GM11168 (cell line): Measurements from ENCODE around the gene ARHGEF5.
"Not testable (repeated sequence)": the region's sequence is repeated elsewhere in the genome, so short reads cannot be mapped to it uniquely, and the experiment has no call there.

Experiments
- in situ Hi-C: fragments of 300-500 bp; cut with MboI; formaldehyde crosslinking; loops from one replicate; pipeline ENCODE4 v1.12.0; 2022; ENCODE audit warnings: low sequenced_read_pairs; ENCODE audit not compliant: unreplicated experiment

ARHGEF5 gene

GRCh38 chr7:144355176-144355822 lies at the start of gene ARHGEF5:
TSS of gene ARHGEF5 (plus strand) at chr7:144355402. CDS start at chr7:144362670, 7,268 bp downstream.
- in situ Hi-C loops = not testable (repeated sequence)

- in situ Hi-C loops = not testable (repeated sequence)
These were observed 45.5 kb upstream of the ARHGEF5 start for GRCh38 chr7:144309702-144310101.

- in situ Hi-C loops = not testable (repeated sequence)
These were observed 44.0 kb upstream of the ARHGEF5 start for GRCh38 chr7:144311218-144311617.

GRCh38 chr7:144311872-144312469 lies 43.2 kb upstream of the ARHGEF5 start, which contains the start of gene OR2A1:
TSS of gene OR2A1 (plus strand) at chr7:144312419. CDS start at chr7:144318125, 5,706 bp downstream.
- in situ Hi-C loops = not testable (repeated sequence)

GRCh38 chr7:144317537-144317936 lies 37.7 kb upstream of the ARHGEF5 start:
- in situ Hi-C loops = not testable (repeated sequence)

GRCh38 chr7:144319547-144319946 lies 35.7 kb upstream of the ARHGEF5 start:
- in situ Hi-C loops = not testable (repeated sequence)

GRCh38 chr7:144321677-144322206 lies 33.5 kb upstream of the ARHGEF5 start:
- in situ Hi-C loops = not testable (repeated sequence)

- in situ Hi-C loops = not testable (repeated sequence)
These were observed 31.8 kb upstream of the ARHGEF5 start for GRCh38 chr7:144323359-144323758.

- in situ Hi-C loops = loop anchor here (25.0 kb wide), 1 partner anchor 164 kb away; no protein-coding TSS in a partner anchor
These were observed 29.3 kb upstream of the ARHGEF5 start for GRCh38 chr7:144325868-144326267.

- in situ Hi-C loops = loop anchor here (10.0 to 25.0 kb wide), 2 partner anchors 115 to 168 kb away; no protein-coding TSS in a partner anchor
These were observed 25.2 kb upstream of the ARHGEF5 start for GRCh38 chr7:144330044-144330443.

- in situ Hi-C loops = loop anchor here (10.0 to 25.0 kb wide), 2 partner anchors 117 to 169 kb away; no protein-coding TSS in a partner anchor
These were observed 23.8 kb upstream of the ARHGEF5 start for GRCh38 chr7:144331221-144331995.

- in situ Hi-C loops = loop anchor here (10.0 to 25.0 kb wide), 2 partner anchors 117 to 170 kb away; no protein-coding TSS in a partner anchor
These were observed 23.3 kb upstream of the ARHGEF5 start for GRCh38 chr7:144331996-144332288.

- in situ Hi-C loops = loop anchor here (25.0 kb wide), 1 partner anchor 186 kb away; no protein-coding TSS in a partner anchor
These were observed 6.6 kb upstream of the ARHGEF5 start for GRCh38 chr7:144348625-144349024.

GRCh38 chr7:144351667-144352066 lies 3.5 kb upstream of the ARHGEF5 start:
- in situ Hi-C loops = not testable (repeated sequence)

- in situ Hi-C loops = not testable (repeated sequence)
These were observed 983 bp downstream of the ARHGEF5 start for GRCh38 chr7:144356185-144356584.

- in situ Hi-C loops = not testable (repeated sequence)
These were observed 1.7 kb downstream of the ARHGEF5 start for GRCh38 chr7:144356860-144357259.

- in situ Hi-C loops = not testable (repeated sequence)
These were observed 6.9 kb downstream of the ARHGEF5 start for GRCh38 chr7:144362061-144362460.

GRCh38 chr7:144365523-144365922 lies 10.3 kb downstream of the ARHGEF5 start:
- in situ Hi-C loops = not testable (repeated sequence)

- in situ Hi-C loops = not testable (repeated sequence)
These were observed 12.0 kb downstream of the ARHGEF5 start for GRCh38 chr7:144367250-144367649.

GRCh38 chr7:144369221-144369620 lies 14.0 kb downstream of the ARHGEF5 start:
- in situ Hi-C loops = not testable (repeated sequence)
